HepG2 (cell line): ENCODE data around the gene SNRPD2. TPM values are rescaled to one million over a fixed set of nuclear protein-coding genes. Genes with fewer than 3 reads are reported as not detected.

ENCODE experiments used
- ATF6 ChIP-seq: sonication (generic); formaldehyde crosslinking; conservative IDR thresholded peaks from 2 replicates; pipeline ENCODE4 v1.4.0; 2020; ENCODE audit warnings: missing genetic modification reagents
- BRF2 ChIP-seq: sonication (generic); formaldehyde crosslinking; IDR thresholded peaks from 2 replicates; pipeline ENCODE4 v1.8.1; 2022; ENCODE audit warnings: mild to moderate bottlenecking, missing genetic modification reagents
- HMGXB3 ChIP-seq: sonication (generic); formaldehyde crosslinking; IDR thresholded peaks from 2 replicates; pipeline ENCODE4 v1.4.0; 2020; ENCODE audit warnings: missing genetic modification reagents, borderline replicate concordance
- HOXA3 ChIP-seq: sonication (generic); formaldehyde crosslinking; IDR thresholded peaks from 2 replicates; pipeline ENCODE4 v1.5.0; 2020; ENCODE audit warnings: missing genetic modification reagents
- POLR2A ChIP-seq, 2 experiments: IDR thresholded peaks; 2 replicates each; pipeline ENCODE4 v1.6.1; 2011; ENCODE audit warnings: low read depth in 2 of 2, low read length in 2 of 2, mild to moderate bottlenecking in 1 of 2, moderate library complexity in 1 of 2; ENCODE audit not compliant: insufficient read depth in 1 of 2
- THAP9 ChIP-seq: sonication (generic); formaldehyde crosslinking; IDR thresholded peaks from 2 replicates; pipeline ENCODE4; 2020; ENCODE audit warnings: missing genetic modification reagents, mild to moderate bottlenecking, borderline replicate concordance
- ZHX2 ChIP-seq, 2 experiments: sonication (generic) in 1 of 2; formaldehyde crosslinking in 1 of 2; IDR thresholded peaks; 2 replicates each; pipeline versions ENCODE4 v1.6.1 to v1.9.0; 2014 to 2022; ENCODE audit warnings: antibody characterized with exemption in 1 of 2, borderline replicate concordance in 1 of 2, inconsistent platforms in 1 of 2, low read depth in 1 of 2, missing genetic modification reagents in 1 of 2
- polyA plus RNA-seq, 8 experiments: library from polyadenylated mRNA; depleted of rRNA in 3 of 8; stranded (reverse) in 7 of 8; unstranded in 1 of 8; fragments of >200 nt; fragmentation: Illumina TruSeq in 4 of 8; extraction: Trizol in 4 of 8; gene quantifications; 2 replicates each; pipeline versions ENCODE4 v1.2.1 to v1.2.3, GENCODE V29; 2011 to 2016; ENCODE audit warnings: low read depth in 4 of 8, missing spikeins in 1 of 8, mixed read lengths in 1 of 8; ENCODE audit not compliant: insufficient read depth in 1 of 8
- total RNA-seq, 5 experiments: library from RNA; depleted of rRNA; stranded (reverse); fragments of >200 nt; fragmentation: Illumina TruSeq; extraction: Trizol; gene quantifications; 2 replicates each; pipeline ENCODE4 v1.2.3, GENCODE V29; 2016; ENCODE audit warnings: low read depth in 1 of 5

SNRPD2 gene
- total and polyA plus RNA-seq, 2 of the 13 experiments (the other 11 are each of a cell fraction or from before 2014, with no cell fraction given), result 299 to 485 TPM

- 0 out of 2 replicates have a peak, but pooled peaks have one; percentile 30 for TF ChIP-seq ZHX2 (IDR thresholded peaks at IDR 0.05; ENCODE audit: low read depth)
- TF ChIP-seq ZHX2 (CRISPR knock-in tag; IDR thresholded peaks at IDR 0.05; ENCODE audit: borderline replicate concordance), result no peak
- TF ChIP-seq THAP9, result peak; percentile 45; the same call in 1 of the 2 replicates
- TF ChIP-seq POLR2A (IDR thresholded peaks at IDR 0.05; ENCODE audit: insufficient read depth in 1 of 2, low read depth in 2 of 2, low read length in 2 of 2), result peak in 1 of 2 experiments; percentile 84; a peak in 2 of 4 replicates
- no peak for TF ChIP-seq ATF6
- peak; percentile 66 for TF ChIP-seq HOXA3
- TF ChIP-seq HMGXB3 (CRISPR knock-in tag), result peak; percentile 94
- TF ChIP-seq BRF2, result no peak
Measured at GRCh38 chr19:45730368-45731288, 38.9 kb upstream of the SNRPD2 start, which contains the start of gene FBXO46 (continued).
